OCI-LY7 (cell line): Measurements from ENCODE around the gene ZBTB5.

ENCODE experiments used
- EZH2phosphoT487 ChIP-seq: fragments of 200-600 bp; sonication (generic); IDR thresholded peaks from 2 replicates; pipeline ENCODE4 v1.6.1; 2018; ENCODE audit warnings: low read depth, borderline replicate concordance, mild to moderate bottlenecking, mixed run types, antibody characterized with exemption, low read length, moderate library complexity, mixed read lengths
- TF ChIP-seq, protein P1 (sequence below): fragments of 200-600 bp; sonication (generic); conservative IDR thresholded peaks from 2 replicates; pipeline ENCODE4 v1.5.1; 2014; ENCODE audit warnings: mild to moderate bottlenecking, antibody characterized with exemption, low read length, moderate library complexity, mixed read lengths

DNA sequence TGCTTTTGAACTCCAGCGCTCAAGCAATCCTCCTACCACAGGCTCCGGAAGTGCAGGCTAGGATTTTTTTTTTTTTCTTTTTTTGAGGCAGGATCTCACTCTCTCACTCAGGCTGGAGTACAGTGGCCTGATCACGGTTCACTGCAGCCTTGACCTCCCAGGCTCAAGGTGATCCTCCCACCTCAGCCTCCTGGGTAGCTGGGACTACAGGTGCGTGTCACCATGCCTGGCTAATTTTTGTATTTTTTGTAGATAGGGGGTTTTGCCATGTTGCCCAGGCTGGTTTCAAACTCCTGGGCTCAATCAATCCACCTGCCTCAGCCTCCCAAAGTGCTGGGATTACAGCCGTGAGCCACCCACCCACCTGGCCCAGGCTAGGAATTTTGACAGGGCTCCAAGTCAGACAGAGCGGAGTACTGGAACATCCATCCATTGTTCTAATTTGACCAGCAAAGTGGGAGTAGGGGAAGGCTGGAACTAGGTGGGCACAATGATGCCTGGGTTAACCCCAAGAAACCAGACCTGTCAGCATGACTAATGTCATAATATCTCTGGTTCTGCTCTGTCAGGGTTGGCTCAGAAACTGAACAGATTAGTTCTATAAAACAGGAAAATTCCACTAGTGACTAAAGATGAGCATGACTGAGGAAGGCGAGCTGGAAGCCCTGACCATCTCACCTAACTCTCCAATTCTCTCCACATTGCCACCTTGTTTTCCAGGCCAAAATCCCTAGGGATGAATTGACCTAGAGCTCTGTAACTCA lies 9.2 kb downstream of the ZBTB5 start:
- TF ChIP-seq, protein P1, sequence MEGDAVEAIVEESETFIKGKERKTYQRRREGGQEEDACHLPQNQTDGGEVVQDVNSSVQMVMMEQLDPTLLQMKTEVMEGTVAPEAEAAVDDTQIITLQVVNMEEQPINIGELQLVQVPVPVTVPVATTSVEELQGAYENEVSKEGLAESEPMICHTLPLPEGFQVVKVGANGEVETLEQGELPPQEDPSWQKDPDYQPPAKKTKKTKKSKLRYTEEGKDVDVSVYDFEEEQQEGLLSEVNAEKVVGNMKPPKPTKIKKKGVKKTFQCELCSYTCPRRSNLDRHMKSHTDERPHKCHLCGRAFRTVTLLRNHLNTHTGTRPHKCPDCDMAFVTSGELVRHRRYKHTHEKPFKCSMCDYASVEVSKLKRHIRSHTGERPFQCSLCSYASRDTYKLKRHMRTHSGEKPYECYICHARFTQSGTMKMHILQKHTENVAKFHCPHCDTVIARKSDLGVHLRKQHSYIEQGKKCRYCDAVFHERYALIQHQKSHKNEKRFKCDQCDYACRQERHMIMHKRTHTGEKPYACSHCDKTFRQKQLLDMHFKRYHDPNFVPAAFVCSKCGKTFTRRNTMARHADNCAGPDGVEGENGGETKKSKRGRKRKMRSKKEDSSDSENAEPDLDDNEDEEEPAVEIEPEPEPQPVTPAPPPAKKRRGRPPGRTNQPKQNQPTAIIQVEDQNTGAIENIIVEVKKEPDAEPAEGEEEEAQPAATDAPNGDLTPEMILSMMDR, result no peak
- no peak for TF ChIP-seq EZH2phosphoT487
